ENCODE results near the gene CCR5AS.

DNA sequence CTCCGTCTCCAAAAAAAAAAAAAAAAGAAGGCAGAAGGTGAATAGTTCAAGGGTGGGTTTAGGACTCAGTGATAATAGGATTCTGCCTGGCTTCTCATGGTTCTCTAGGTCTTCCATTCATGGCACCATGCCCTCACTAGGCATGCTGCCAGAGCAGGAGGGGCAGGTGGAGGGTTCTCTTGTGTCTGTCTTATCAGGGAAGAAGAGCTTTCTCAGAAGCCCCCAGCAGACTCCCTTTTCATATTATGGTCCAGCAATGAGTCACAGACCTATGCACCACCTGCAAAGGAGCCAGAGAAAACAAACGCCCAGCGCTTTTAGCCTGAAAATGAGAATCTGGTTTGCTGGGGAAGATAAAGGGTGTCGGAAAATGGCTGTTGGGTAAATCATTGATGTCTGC lies 50.0 kb downstream of the CCR5AS start:
- TF ChIP-seq ZNF274 (IDR thresholded peaks at IDR 0.05; ENCODE audit: low read depth, low read length) (no peak), YY1 (IDR thresholded peaks at IDR 0.05; ENCODE audit: insufficient read depth, insufficient read length) (no peak)
